IMR-90 (cell line): Measurements from ENCODE around the gene PI16. TPM values are rescaled to one million over a fixed set of nuclear protein-coding genes. Genes with fewer than 3 reads are reported as not detected.

Experiments used
- ATAC-seq: fragments of 200-7000 bp; cut with Tn5 transposase; 2 replicates; pipeline ENCODE4 v1.9.1; 2020; ENCODE audit warnings: low read depth, mild to moderate bottlenecking, moderate library complexity
- BruUV-seq: library from RNA; stranded (reverse); fragments of 400-500 nt; replicated peaks from 2 replicates; lab custom pipeline; 2021; lab: Mats Ljungman, UMichigan
- CTCF ChIA-PET: fragments of 300-600 bp; formaldehyde crosslinking; extraction: SDS; loops from one replicate; lab custom pipeline; 2021; ENCODE audit warnings: antibody characterized with exemption; lab: Yijun Ruan, JAX
- POLR2A ChIA-PET: fragments of 300-600 bp; sonication (Branson Sonifier 250); formaldehyde crosslinking; loops from one replicate; lab custom pipeline; 2022; ENCODE audit warnings: antibody characterized with exemption; ENCODE audit not compliant: unreplicated experiment; lab: Charles Lee
- DNase-seq: peaks from one replicate; pipeline ENCODE4 v3.0.0; 2013
- H2AFZ ChIP-seq: replicated peaks from 2 replicates; pipeline ENCODE3; 2013; ENCODE audit warnings: low read length, mild to moderate bottlenecking; ENCODE audit not compliant: poor library complexity
- H2AK5ac ChIP-seq: 2 replicates; pipeline ENCODE4 v1.6.1; 2013; ENCODE audit warnings: low read depth, low read length, inconsistent platforms
- H2AK9ac ChIP-seq: replicated peaks from 2 replicates; pipeline ENCODE3; 2013; ENCODE audit warnings: mild to moderate bottlenecking, low read depth, low read length, moderate library complexity; ENCODE audit not compliant: poor library complexity
- H2BK120ac ChIP-seq: 2 replicates; pipeline ENCODE4 v1.6.1; 2013; ENCODE audit warnings: low read depth, low read length, inconsistent platforms
- H2BK15ac ChIP-seq: 3 replicates; pipeline ENCODE4 v1.6.1; 2013; ENCODE audit warnings: low read depth, low read length, inconsistent platforms
- H2BK20ac ChIP-seq: 2 replicates; pipeline ENCODE4 v1.6.1; 2013; ENCODE audit warnings: low read depth, mild to moderate bottlenecking, inconsistent platforms, low read length, moderate library complexity
- H2BK5ac ChIP-seq: 2 replicates; pipeline ENCODE4 v1.6.1; 2013; ENCODE audit warnings: mild to moderate bottlenecking, low read depth, low read length, inconsistent platforms; ENCODE audit not compliant: poor library complexity, severe bottlenecking
- H3K14ac ChIP-seq: replicated peaks from 2 replicates; pipeline ENCODE4 v1.6.1; 2013; ENCODE audit warnings: low read depth, low read length, inconsistent platforms
- H3K18ac ChIP-seq: 2 replicates; pipeline ENCODE4 v1.6.1; 2013; ENCODE audit warnings: low read depth, low read length, control low read depth
- H3K23ac ChIP-seq: 2 replicates; pipeline ENCODE4 v1.6.1; 2013; ENCODE audit warnings: low read depth, low read length, inconsistent platforms
- H3K27ac ChIP-seq: 2 replicates; pipeline ENCODE4 v1.5.1; 2013; ENCODE audit warnings: mild to moderate bottlenecking, control low read depth, low read length; ENCODE audit not compliant: insufficient read depth
- H3K27me3 ChIP-seq: 2 replicates; pipeline ENCODE4 v1.6.1; 2013; ENCODE audit warnings: low read length; ENCODE audit not compliant: control insufficient read depth, insufficient read depth
- H3K36me3 ChIP-seq: 2 replicates; pipeline ENCODE4 v1.6.1; 2013; ENCODE audit warnings: low read length, mixed read lengths; ENCODE audit not compliant: control insufficient read depth, insufficient read depth
- H3K4ac ChIP-seq: 2 replicates; pipeline ENCODE4 v1.6.1; 2013; ENCODE audit warnings: low read depth, low read length, inconsistent platforms
- H3K4me1 ChIP-seq: 2 replicates; pipeline ENCODE4 v1.6.1; 2013; ENCODE audit warnings: low read length, mixed read lengths; ENCODE audit not compliant: control insufficient read depth, insufficient read depth
- H3K4me2 ChIP-seq: 2 replicates; pipeline ENCODE4 v1.6.1; 2013; ENCODE audit warnings: low read depth, mild to moderate bottlenecking, control low read depth, low read length, moderate library complexity
- H3K4me3 ChIP-seq: 2 replicates; pipeline ENCODE4 v1.5.1; 2013; ENCODE audit warnings: low read depth, mild to moderate bottlenecking, control low read depth, low read length, moderate library complexity; ENCODE audit not compliant: insufficient read depth
- H3K56ac ChIP-seq: 2 replicates; pipeline ENCODE4 v1.6.1; 2013; ENCODE audit warnings: low read length, inconsistent platforms; ENCODE audit not compliant: insufficient read depth; ENCODE audit errors: extremely low read depth
- H3K79me1 ChIP-seq, 2 experiments: 2 replicates each; pipeline ENCODE4 v1.6.1; 2013; ENCODE audit warnings: low read length in 2 of 2, inconsistent platforms in 1 of 2, low read depth in 1 of 2
- H3K9ac ChIP-seq: 2 replicates; pipeline ENCODE4 v1.6.1; 2013; ENCODE audit warnings: low read depth, low read length, control low read depth
- H3K9me1 ChIP-seq: 2 replicates; pipeline ENCODE4 v1.6.1; 2013; ENCODE audit warnings: low read length, inconsistent platforms; ENCODE audit not compliant: insufficient read depth
- H3K9me3 ChIP-seq: 2 replicates; pipeline ENCODE4 v1.6.1; 2013; ENCODE audit warnings: low read length; ENCODE audit not compliant: control insufficient read depth, insufficient read depth
- H4K20me1 ChIP-seq: 2 replicates; pipeline ENCODE4 v1.6.1; 2013; ENCODE audit warnings: low read length, inconsistent platforms; ENCODE audit not compliant: insufficient read depth
- H4K5ac ChIP-seq: 2 replicates; pipeline ENCODE4 v1.6.1; 2013; ENCODE audit warnings: mild to moderate bottlenecking, low read depth, low read length, control low read depth
- H4K8ac ChIP-seq, 2 experiments: 2 replicates each; pipeline ENCODE4 v1.6.1; 2013; ENCODE audit warnings: low read depth in 2 of 2, low read length in 2 of 2, control low read depth in 1 of 2, inconsistent platforms in 1 of 2
- H4K91ac ChIP-seq: 2 replicates; pipeline ENCODE4 v1.6.1; 2013; ENCODE audit warnings: low read depth, low read length, inconsistent platforms; ENCODE audit not compliant: insufficient read depth
- BHLHE40 ChIP-seq: fragments of 150-350 bp; IDR thresholded peaks from 2 replicates; pipeline ENCODE4 v1.6.1; 2016; ENCODE audit warnings: mild to moderate bottlenecking, low read depth, low read length
- CTCF ChIP-seq: conservative IDR thresholded peaks from 2 replicates; pipeline ENCODE4 v1.5.1; 2012; ENCODE audit warnings: mild to moderate bottlenecking, low read depth, low read length, improper control_type of control experiment
- FOS ChIP-seq: fragments of 150-350 bp; IDR thresholded peaks from 2 replicates; pipeline ENCODE4 v1.6.1; 2016; ENCODE audit warnings: low read depth, low read length
- SMC3 ChIP-seq: fragments of 150-350 bp; IDR thresholded peaks from 2 replicates; pipeline ENCODE4 v1.6.1; 2016; ENCODE audit warnings: low read depth, mild to moderate bottlenecking, antibody characterized with exemption, low read length, moderate library complexity
- WGBS, 2 experiments: methylation state at CpG; one replicate each; pipeline versions ENCODE4 v1.1.5 to v1.1.7; 2013; ENCODE audit warnings: missing lambda C conversion rate in 2 of 2; ENCODE audit not compliant: insufficient read length in 1 of 2; ENCODE audit errors: extremely low coverage in 2 of 2; 5-methylcytosine and 5-hydroxymethylcytosine counted together
- dilution Hi-C: fragments of 300-500 bp; cut with HindIII; formaldehyde crosslinking; loops from one replicate; pipeline ENCODE4 v1.14.3; 2018; ENCODE audit warnings: low sequenced_read_pairs; ENCODE audit not compliant: unreplicated experiment
- in situ Hi-C: fragments of 300-500 bp; cut with MboI; formaldehyde crosslinking; loops from 3 replicates; pipeline ENCODE4 v1.14.3; 2019; ENCODE audit warnings: low sequenced_read_pairs, inconsistent platforms, mixed read lengths
- intact Hi-C: fragments of 100-400 bp; cut with micrococcal nuclease; formaldehyde crosslinking; loops from 2 replicates; pipeline ENCODE4 v1.10.0; 2022
- polyA plus RNA-seq, 3 experiments: library from polyadenylated mRNA; depleted of rRNA; stranded (reverse); fragments of >200 nt; gene quantifications; 2 replicates each; pipeline ENCODE4 v1.2.3, GENCODE V29; 2012; ENCODE audit warnings: low replicate concordance in 1 of 3
- total RNA-seq: library from RNA; depleted of rRNA; stranded (reverse); fragments of >200 nt; gene quantifications from 2 replicates; pipeline ENCODE4 v1.2.3, GENCODE V29; 2012

PI16 gene
- total and polyA plus RNA-seq, 2 of the 4 experiments (the other 2 are of a cell fraction), result 0.21 TPM; not detected in 1

- Histone ChIP-seq H3K56ac (no peak overlapping the region), H3K23ac (no peak overlapping the region), H3K9ac (no peak overlapping the region), H3K4me2 (no peak overlapping the region), H2AK9ac (no peak overlapping the region), H3K27me3 (no peaks in the 10 kb centered on the region), H4K20me1 (peaks cover 21% of the 10 kb centered on the region), H2BK15ac (no peak overlapping the region), H4K8ac (no peak overlapping the region), H3K4ac (peak overlapping the region; percentile 58; the same call in 1 of the 2 replicates), H3K27ac (no peak overlapping the region), H3K9me1 (peaks cover 26% of the 10 kb centered on the region), H3K4me3 (no peak overlapping the region), H2BK20ac (no peak overlapping the region), H3K36me3 (peaks cover 28% of the 10 kb centered on the region), H2BK120ac (no peak overlapping the region), H4K5ac (no peak overlapping the region), H3K4me1 (peaks cover 38% of the 10 kb centered on the region), H3K18ac (no peak overlapping the region), H2AK5ac (no peak overlapping the region), H3K9me3 (no peaks in the 10 kb centered on the region), H2AFZ (no peak overlapping the region), H2BK5ac (no peak overlapping the region), H3K79me1 (peaks cover 0 to 25% of the 10 kb centered on the region in 2 experiments; a peak in 2 of 4 replicates), H3K14ac (no peak overlapping the region), H4K91ac (no peak overlapping the region)
- BruUV-seq, result no TSS peak
- WGBS, 2 experiments, result 88% methylated on average over 1 of the region's 2 CpGs; no CpG with 5 or more reads in 1 of the 2 experiments
- ATAC-seq (no peak), DNase-seq (peak; percentile 36)
- in situ Hi-C loops (no loop called here), intact Hi-C loops (no loop called here), dilution Hi-C loops (no loop called here)
- POLR2A ChIA-PET, result no interaction called here
- no peak for TF ChIP-seq FOS
- no peak for TF ChIP-seq CTCF
- no peak for TF ChIP-seq BHLHE40
- no peak for TF ChIP-seq SMC3
- CTCF ChIA-PET, result no interaction called here
Measured at GRCh38 chr6:36916126-36916525, 38.4 kb upstream of the PI16 start.
